Keratinocyte (primary cell): ENCODE measurements around the gene RAMAC. TPM values are rescaled to one million over a fixed set of nuclear protein-coding genes. Genes with fewer than 3 reads are reported as not detected.

ENCODE experiments used
- DNase-seq: peaks from one replicate; pipeline ENCODE4 v3.0.0-alpha.2; 2011; ENCODE audit warnings: low read depth, missing footprints, low spot score
- FAIRE-seq: peaks from 2 replicates; lab custom pipeline; 2011; peaks lifted over from hg19 to GRCh38; lab: Jason Lieb, UNC
- H2AFZ ChIP-seq: 2 replicates; pipeline ENCODE4 v1.6.0; 2012; ENCODE audit warnings: low read length, control low read depth, inconsistent platforms; ENCODE audit not compliant: control insufficient read depth
- H3K27ac ChIP-seq: 2 replicates; pipeline ENCODE4 v1.5.1; 2011; ENCODE audit warnings: low read length; ENCODE audit not compliant: control insufficient read depth, insufficient read depth
- H3K27me3 ChIP-seq: 3 replicates; pipeline ENCODE4 v1.6.0; 2011; ENCODE audit warnings: low read length; ENCODE audit not compliant: control insufficient read depth, insufficient read depth; ENCODE audit errors: extremely low read depth
- H3K36me3 ChIP-seq, 2 experiments: 2 replicates in 1 of 2; 3 replicates in 1 of 2; pipeline ENCODE4 v1.5.1; 2011; ENCODE audit warnings: low read length in 2 of 2, mild to moderate bottlenecking in 1 of 2; ENCODE audit not compliant: control insufficient read depth in 2 of 2, insufficient read depth in 2 of 2; ENCODE audit errors: extremely low read depth in 1 of 2
- H3K4me1 ChIP-seq: 3 replicates; pipeline ENCODE4 v1.5.1; 2011; ENCODE audit warnings: low read length; ENCODE audit not compliant: control insufficient read depth, insufficient read depth; ENCODE audit errors: extremely low read depth
- H3K4me2 ChIP-seq: 3 replicates; pipeline ENCODE4 v1.6.0; 2011; ENCODE audit warnings: low read depth, low read length; ENCODE audit not compliant: control insufficient read depth, insufficient read depth; ENCODE audit errors: extremely low read depth
- H3K4me3 ChIP-seq, 3 experiments: fragments of 200-600 bp in 1 of 3; sonication (generic) in 1 of 3; 2 replicates in 2 of 3; 3 replicates in 1 of 3; pipeline ENCODE4 v1.5.1; 2011 to 2016; ENCODE audit warnings: low read length in 3 of 3, mild to moderate bottlenecking in 3 of 3, control low read depth in 2 of 3, inconsistent platforms in 1 of 3, low read depth in 1 of 3, mixed read lengths in 1 of 3, mixed run types in 1 of 3, moderate library complexity in 1 of 3; ENCODE audit not compliant: control insufficient read depth in 2 of 3, insufficient read depth in 2 of 3; ENCODE audit errors: extremely low read depth in 1 of 3
- H3K79me2 ChIP-seq: 2 replicates; pipeline ENCODE4 v1.6.0; 2012; ENCODE audit warnings: low read length; ENCODE audit not compliant: control insufficient read depth, insufficient read depth
- H3K9ac ChIP-seq: 3 replicates; pipeline ENCODE4 v1.6.0; 2011; ENCODE audit warnings: low read length; ENCODE audit not compliant: control insufficient read depth, insufficient read depth; ENCODE audit errors: extremely low read depth
- H3K9me1 ChIP-seq: 3 replicates; pipeline ENCODE4 v1.6.0; 2011; ENCODE audit warnings: low read length; ENCODE audit not compliant: control insufficient read depth, insufficient read depth; ENCODE audit errors: extremely low read depth
- H3K9me3 ChIP-seq: 2 replicates; pipeline ENCODE4 v1.5.1; 2012; ENCODE audit warnings: low read depth, low read length; ENCODE audit not compliant: control insufficient read depth
- H4K20me1 ChIP-seq: 3 replicates; pipeline ENCODE4 v1.6.0; 2011; ENCODE audit warnings: low read length; ENCODE audit not compliant: control insufficient read depth, insufficient read depth; ENCODE audit errors: extremely low read depth
- CTCF ChIP-seq, 3 experiments: IDR thresholded peaks in 1 of 3; conservative IDR thresholded peaks in 1 of 3; optimal IDR thresholded peaks in 1 of 3; 2 replicates in 2 of 3; 3 replicates in 1 of 3; pipeline versions ENCODE3 to v1.5.1; 2011; ENCODE audit warnings: low read length in 3 of 3, mild to moderate bottlenecking in 3 of 3, moderate library complexity in 2 of 3, control low read depth in 1 of 3, inconsistent platforms in 1 of 3; ENCODE audit not compliant: insufficient read depth in 2 of 3; ENCODE audit errors: extremely low read depth in 1 of 3
- EZH2 ChIP-seq: IDR thresholded peaks from one replicate; pipeline ENCODE4 v1.6.1; 2012; ENCODE audit warnings: inconsistent platforms, mild to moderate bottlenecking, low read length, moderate library complexity
- dilution Hi-C: fragments of 300-500 bp; cut with MboI; formaldehyde crosslinking; loops from one replicate; pipeline ENCODE4 v1.7.0; 2020; ENCODE audit warnings: low sequenced_read_pairs; ENCODE audit not compliant: extremely low pct_ligation_motif_present
- polyA plus RNA-seq, 5 experiments: library from polyadenylated mRNA; depleted of rRNA in 3 of 5; stranded (reverse) in 3 of 5; stranded (forward) in 1 of 5; unstranded in 1 of 5; fragments of >200 nt; gene quantifications; 1 replicate in 1 of 5; 2 replicates in 3 of 5; 3 replicates in 1 of 5; pipeline versions ENCODE4 v1.2.1 to v1.2.3, GENCODE V29; 2011 to 2012; ENCODE audit warnings: missing spikeins in 2 of 5, low read depth in 1 of 5, low replicate concordance in 1 of 5

The RAMAC gene
- polyA plus RNA-seq, 1 donor (not counting 4 experiments of a cell fraction or from before 2014, with no cell fraction given), result 35.3 TPM

- no peaks in the 10 kb centered on the region for H3K9me3 ChIP-seq
- dilution Hi-C loops, result no loop called here
- no peak overlapping the region for H2AFZ ChIP-seq
- FAIRE-seq (no peak), DNase-seq (no peak)
- H3K4me2 ChIP-seq, result no peak overlapping the region
- no peaks in the 10 kb centered on the region for H3K4me1 ChIP-seq
- TF ChIP-seq CTCF (optimal IDR thresholded peaks at IDR 0.05 in 1 of 3, IDR thresholded peaks at IDR 0.05 in 1 of 3, conservative IDR thresholded peaks at IDR 0.05 in 1 of 3; ENCODE audit: extremely low read depth in 1 of 3, insufficient read depth in 2 of 3, low read length in 3 of 3) (no peak), EZH2 (no peak)
- peaks cover 4 to 8% of the 10 kb centered on the region in 2 experiments for H3K36me3 ChIP-seq
- H3K9me1 ChIP-seq, result no peaks in the 10 kb centered on the region
- H3K79me2 ChIP-seq, result no peaks in the 10 kb centered on the region
- H3K4me3 ChIP-seq, result no peak overlapping the region
- H3K27ac ChIP-seq, result no peak overlapping the region
- no peaks in the 10 kb centered on the region for H3K27me3 ChIP-seq
- H3K9ac ChIP-seq, result no peak overlapping the region
- H4K20me1 ChIP-seq, result no peaks in the 10 kb centered on the region
Measured at GRCh38 chr15:82993144-82993543, 7.1 kb downstream of the RAMAC start.

GRCh38 chr15:82995076-82995475, 9.1 kb downstream of the RAMAC start:
- H3K79me2 ChIP-seq, result no peaks in the 10 kb centered on the region
- TF ChIP-seq CTCF (optimal IDR thresholded peaks at IDR 0.05 in 1 of 3, IDR thresholded peaks at IDR 0.05 in 1 of 3, conservative IDR thresholded peaks at IDR 0.05 in 1 of 3; ENCODE audit: extremely low read depth in 1 of 3, insufficient read depth in 2 of 3, low read length in 3 of 3) (no peak), EZH2 (no peak)
- H4K20me1 ChIP-seq, result no peaks in the 10 kb centered on the region
- H3K4me2 ChIP-seq, result no peak overlapping the region
- H3K4me1 ChIP-seq, result no peaks in the 10 kb centered on the region
- no peak overlapping the region for H3K9ac ChIP-seq
- no peaks in the 10 kb centered on the region for H3K27me3 ChIP-seq
- no peak overlapping the region for H3K4me3 ChIP-seq
- dilution Hi-C loops, result no loop called here
- H3K27ac ChIP-seq, result no peak overlapping the region
- no peak for DNase-seq
- FAIRE-seq, result no peak
- no peaks in the 10 kb centered on the region for H3K9me3 ChIP-seq
- no peaks in the 10 kb centered on the region for H3K9me1 ChIP-seq
- no peak overlapping the region for H2AFZ ChIP-seq
- peaks cover 0 to 4% of the 10 kb centered on the region in 2 experiments for H3K36me3 ChIP-seq
